ENCODE results near the gene BBIP1. TPM values are rescaled to one million over a fixed set of nuclear protein-coding genes. Genes with fewer than 3 reads are reported as not detected.
A peak's percentile ranks its signal among the peaks of the same experiment; 100 is the strongest.

Gene BBIP1
- total and polyA plus RNA-seq, 9 of the 15 experiments (the other 6 are each of a cell fraction or from before 2014, with no cell fraction given), result 5.2 to 31.0 (median 19.4) TPM

- TF ChIP-seq MYBL2 (IDR thresholded peaks at IDR 0.05; ENCODE audit: low read depth), result peak; percentile 52; the same call in 1 of the 2 replicates
- no peak for TF ChIP-seq MYBL2 (CRISPR knock-in tag; IDR thresholded peaks at IDR 0.05; ENCODE audit: borderline replicate concordance)
- TF ChIP-seq TARDBP (IDR thresholded peaks at IDR 0.05), result no peak
- TF ChIP-seq, protein P1, sequence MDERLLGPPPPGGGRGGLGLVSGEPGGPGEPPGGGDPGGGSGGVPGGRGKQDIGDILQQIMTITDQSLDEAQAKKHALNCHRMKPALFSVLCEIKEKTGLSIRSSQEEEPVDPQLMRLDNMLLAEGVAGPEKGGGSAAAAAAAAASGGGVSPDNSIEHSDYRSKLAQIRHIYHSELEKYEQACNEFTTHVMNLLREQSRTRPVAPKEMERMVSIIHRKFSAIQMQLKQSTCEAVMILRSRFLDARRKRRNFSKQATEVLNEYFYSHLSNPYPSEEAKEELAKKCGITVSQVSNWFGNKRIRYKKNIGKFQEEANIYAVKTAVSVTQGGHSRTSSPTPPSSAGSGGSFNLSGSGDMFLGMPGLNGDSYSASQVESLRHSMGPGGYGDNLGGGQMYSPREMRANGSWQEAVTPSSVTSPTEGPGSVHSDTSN (CRISPR knock-in tag; IDR thresholded peaks at IDR 0.05; ENCODE audit: low read depth), result no peak
- TF ChIP-seq, protein P1 (tag; conservative IDR thresholded peaks at IDR 0.05; ENCODE audit: low read depth), result peak; percentile 55
- no peak for TF ChIP-seq MTA1 (IDR thresholded peaks at IDR 0.05; ENCODE audit: borderline replicate concordance)
- 0 out of 2 replicates have a peak, but pooled peaks have one; percentile 25 for TF ChIP-seq ZNF431 (CRISPR knock-in tag; IDR thresholded peaks at IDR 0.05)
- no peak for TF ChIP-seq ATF1 (CRISPR knock-in tag; IDR thresholded peaks at IDR 0.05)
- peak; percentile 92 for TF ChIP-seq ATF1 (tag; IDR thresholded peaks at IDR 0.05)
- TF ChIP-seq, protein P2, sequence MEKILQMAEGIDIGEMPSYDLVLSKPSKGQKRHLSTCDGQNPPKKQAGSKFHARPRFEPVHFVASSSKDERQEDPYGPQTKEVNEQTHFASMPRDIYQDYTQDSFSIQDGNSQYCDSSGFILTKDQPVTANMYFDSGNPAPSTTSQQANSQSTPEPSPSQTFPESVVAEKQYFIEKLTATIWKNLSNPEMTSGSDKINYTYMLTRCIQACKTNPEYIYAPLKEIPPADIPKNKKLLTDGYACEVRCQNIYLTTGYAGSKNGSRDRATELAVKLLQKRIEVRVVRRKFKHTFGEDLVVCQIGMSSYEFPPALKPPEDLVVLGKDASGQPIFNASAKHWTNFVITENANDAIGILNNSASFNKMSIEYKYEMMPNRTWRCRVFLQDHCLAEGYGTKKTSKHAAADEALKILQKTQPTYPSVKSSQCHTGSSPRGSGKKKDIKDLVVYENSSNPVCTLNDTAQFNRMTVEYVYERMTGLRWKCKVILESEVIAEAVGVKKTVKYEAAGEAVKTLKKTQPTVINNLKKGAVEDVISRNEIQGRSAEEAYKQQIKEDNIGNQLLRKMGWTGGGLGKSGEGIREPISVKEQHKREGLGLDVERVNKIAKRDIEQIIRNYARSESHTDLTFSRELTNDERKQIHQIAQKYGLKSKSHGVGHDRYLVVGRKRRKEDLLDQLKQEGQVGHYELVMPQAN (IDR thresholded peaks at IDR 0.05; ENCODE audit: borderline replicate concordance), result no peak
- 0 out of 2 replicates have a peak, but pooled peaks have one; percentile 56 for TF ChIP-seq ATF7 (IDR thresholded peaks at IDR 0.05)
- no peak for TF ChIP-seq HDAC2 (IDR thresholded peaks at IDR 0.05)
- peak; percentile 32 for TF ChIP-seq HDAC3 (IDR thresholded peaks at IDR 0.05; ENCODE audit: borderline replicate concordance, partially characterized antibody)
- peak; percentile 64 for TF ChIP-seq ZNF592 (IDR thresholded peaks at IDR 0.05)
- no peak for TF ChIP-seq SIRT6 (IDR thresholded peaks at IDR 0.05; ENCODE audit: low read depth, low read length)
- peak; percentile 91 for TF ChIP-seq CEBPB (tag; IDR thresholded peaks at IDR 0.05)
- no peak for TF ChIP-seq RBM15 (IDR thresholded peaks at IDR 0.05; ENCODE audit: insufficient read depth, low read length)
- TF ChIP-seq YBX1 (IDR thresholded peaks at IDR 0.05), result no peak
- 0 out of 2 replicates have a peak, but pooled peaks have one; percentile 31 for TF ChIP-seq MTA3 (IDR thresholded peaks at IDR 0.05; ENCODE audit: borderline replicate concordance)
- no peak for TF ChIP-seq ELF1 (tag; IDR thresholded peaks at IDR 0.05)
- peak; percentile 83 for TF ChIP-seq EP400 (IDR thresholded peaks at IDR 0.05)
These were observed 46.6 kb downstream of the BBIP1 start (continued) for GRCh38 chr10:110872145-110872983.

All from K562 (cell line).